DND-41 (cell line): Measurements from ENCODE around the gene FBN1.

Experiments used
- ATAC-seq: fragments of 200-7000 bp; cut with Tn5 transposase; 3 replicates; pipeline ENCODE4 v1.9.1; 2021; ENCODE audit warnings: low read depth; ENCODE audit not compliant: insufficient read depth
- DNase-seq: peaks from one replicate; pipeline ENCODE4 v3.0.0-alpha.2; 2020
- H2AFZ ChIP-seq: 2 replicates; pipeline ENCODE4 v1.6.0; 2012; ENCODE audit warnings: low read depth, low read length
- H3K27ac ChIP-seq: 2 replicates; pipeline ENCODE4 v1.5.1; 2012; ENCODE audit warnings: low read length, inconsistent platforms
- H3K27me3 ChIP-seq: fragments of 200-600 bp; sonication (generic); 2 replicates; pipeline ENCODE4 v1.6.0; 2012; ENCODE audit warnings: low read length, mild to moderate bottlenecking, inconsistent platforms; ENCODE audit not compliant: insufficient read depth, poor library complexity
- H3K36me3 ChIP-seq: 2 replicates; pipeline ENCODE4 v1.5.1; 2012; ENCODE audit warnings: low read length, inconsistent platforms; ENCODE audit not compliant: insufficient read depth
- H3K4me1 ChIP-seq: 2 replicates; pipeline ENCODE4 v1.5.1; 2012; ENCODE audit warnings: mild to moderate bottlenecking, low read length; ENCODE audit not compliant: insufficient read depth
- H3K4me2 ChIP-seq: 2 replicates; pipeline ENCODE4 v1.6.0; 2012; ENCODE audit warnings: mild to moderate bottlenecking, moderate library complexity, low read length, inconsistent platforms; ENCODE audit not compliant: insufficient read depth
- H3K4me3 ChIP-seq, 2 experiments: fragments of 200-600 bp in 1 of 2; shearing (Covaris generic) in 1 of 2; 2 replicates each; pipeline ENCODE4 v1.5.1; 2012 to 2016; ENCODE audit warnings: inconsistent platforms in 2 of 2, low read length in 2 of 2, mild to moderate bottlenecking in 2 of 2, low read depth in 1 of 2, moderate library complexity in 1 of 2
- H3K79me2 ChIP-seq: 2 replicates; pipeline ENCODE4 v1.6.0; 2012; ENCODE audit warnings: low read length, inconsistent platforms; ENCODE audit not compliant: insufficient read depth
- H3K9ac ChIP-seq: 2 replicates; pipeline ENCODE4 v1.6.0; 2012; ENCODE audit warnings: low read depth, mild to moderate bottlenecking, inconsistent platforms, low read length, moderate library complexity
- H3K9me3 ChIP-seq: 2 replicates; pipeline ENCODE4 v1.5.1; 2012; ENCODE audit warnings: low read length, moderate library complexity, mild to moderate bottlenecking, inconsistent platforms; ENCODE audit not compliant: insufficient read depth, severe bottlenecking
- H4K20me1 ChIP-seq: 2 replicates; pipeline ENCODE4 v1.6.0; 2012; ENCODE audit warnings: low read length; ENCODE audit not compliant: insufficient read depth
- CTCF ChIP-seq: IDR thresholded peaks from 2 replicates; pipeline ENCODE4 v1.5.1; 2012; ENCODE audit warnings: borderline replicate concordance, low read length, moderate library complexity, mild to moderate bottlenecking; ENCODE audit not compliant: poor library complexity, severe bottlenecking; ENCODE audit errors: extremely low read depth
- EZH2 ChIP-seq: IDR thresholded peaks from 3 replicates; pipeline ENCODE4 v1.6.1; 2012; ENCODE audit warnings: borderline replicate concordance, low read depth, mild to moderate bottlenecking, moderate library complexity, low read length, inconsistent platforms; ENCODE audit not compliant: severe bottlenecking

Gene FBN1

GRCh38 chr15:48432688-48433087 lies 212.8 kb downstream of the FBN1 start:
- no peak overlapping the region for H3K27ac ChIP-seq
- no peaks in the 10 kb centered on the region for H3K4me1 ChIP-seq
- H3K4me2 ChIP-seq, result no peak overlapping the region
- no peak overlapping the region for H3K4me3 ChIP-seq
- DNase-seq (no peak), ATAC-seq (no peak)
- H3K9me3 ChIP-seq, result no peaks in the 10 kb centered on the region
- no peak overlapping the region for H2AFZ ChIP-seq
- TF ChIP-seq EZH2, result no peak
- H3K79me2 ChIP-seq, result no peaks in the 10 kb centered on the region
- H3K36me3 ChIP-seq, result no peaks in the 10 kb centered on the region
- H3K9ac ChIP-seq, result no peak overlapping the region
- H3K27me3 ChIP-seq, result no peaks in the 10 kb centered on the region
- H4K20me1 ChIP-seq, result no peaks in the 10 kb centered on the region

GRCh38 chr15:48427960-48428547 lies 217.5 kb downstream of the FBN1 start:
- Histone ChIP-seq H3K9me3 (no peaks in the 10 kb centered on the region), H3K27me3 (no peaks in the 10 kb centered on the region), H3K36me3 (no peaks in the 10 kb centered on the region), H3K27ac (no peak overlapping the region), H3K9ac (no peak overlapping the region), H2AFZ (no peak overlapping the region), H3K4me3 (no peak overlapping the region), H4K20me1 (no peaks in the 10 kb centered on the region), H3K4me1 (no peaks in the 10 kb centered on the region), H3K79me2 (no peaks in the 10 kb centered on the region), H3K4me2 (no peak overlapping the region)
- ATAC-seq, result no peak
- no peak for DNase-seq
- TF ChIP-seq EZH2, result no peak
- TF ChIP-seq CTCF, result no peak

GRCh38 chr15:48427479-48427878 lies 218.0 kb downstream of the FBN1 start:
- Histone ChIP-seq H3K9me3 (no peaks in the 10 kb centered on the region), H3K4me2 (no peak overlapping the region), H3K36me3 (no peaks in the 10 kb centered on the region), H4K20me1 (no peaks in the 10 kb centered on the region), H3K27me3 (no peaks in the 10 kb centered on the region), H3K79me2 (no peaks in the 10 kb centered on the region), H2AFZ (no peak overlapping the region), H3K4me1 (no peaks in the 10 kb centered on the region), H3K9ac (no peak overlapping the region), H3K4me3 (no peak overlapping the region), H3K27ac (no peak overlapping the region)
- no peak for TF ChIP-seq CTCF
- no peak for TF ChIP-seq EZH2
- ATAC-seq, result no peak
- DNase-seq, result no peak

- Histone ChIP-seq H3K4me1 (no peaks in the 10 kb centered on the region), H3K9me3 (no peaks in the 10 kb centered on the region), H3K9ac (no peak overlapping the region), H3K79me2 (no peaks in the 10 kb centered on the region), H4K20me1 (no peaks in the 10 kb centered on the region), H3K27ac (no peak overlapping the region), H3K4me2 (no peak overlapping the region), H3K36me3 (no peaks in the 10 kb centered on the region), H3K4me3 (no peak overlapping the region), H2AFZ (no peak overlapping the region), H3K27me3 (no peaks in the 10 kb centered on the region)
- TF ChIP-seq EZH2, result no peak
- no peak for TF ChIP-seq CTCF
- no peak for DNase-seq
- no peak for ATAC-seq
Observed at GRCh38 chr15:48426941-48427340, 218.6 kb downstream of the FBN1 start.
